Brain microvascular endothelial cell (primary cell): ENCODE measurements around the gene TIE1.

Experiments
- DNase-seq: peaks from one replicate; pipeline ENCODE4 v3.0.0-alpha.2; 2020
- H3K27ac ChIP-seq: fragments of 250-450 bp; sonication (Bioruptor Pico); 2 replicates; pipeline ENCODE4 v1.5.1; 2020; ENCODE audit warnings: mild to moderate bottlenecking, moderate library complexity
- H3K27me3 ChIP-seq: fragments of 250-450 bp; sonication (Bioruptor Pico); replicated peaks from 2 replicates; pipeline ENCODE4 v1.5.1; 2020; ENCODE audit warnings: mild to moderate bottlenecking
- H3K36me3 ChIP-seq: fragments of 250-450 bp; sonication (Bioruptor Pico); replicated peaks from 2 replicates; pipeline ENCODE4 v1.5.1; 2020; ENCODE audit warnings: mild to moderate bottlenecking
- H3K4me3 ChIP-seq: 2 replicates; pipeline ENCODE4 v1.5.1; 2011; ENCODE audit warnings: low read depth, mild to moderate bottlenecking, control low read depth, low read length, moderate library complexity
- in situ Hi-C: cut with HindIII; loops from 2 replicates; pipeline ENCODE4 v1.10.0; 2017; ENCODE audit warnings: low sequenced_read_pairs, low pct_ligation_motif_present
- TF ChIP-seq, protein P1 (sequence below): IDR thresholded peaks from 2 replicates; pipeline ENCODE4 v1.5.1; 2011; ENCODE audit warnings: low read depth, mild to moderate bottlenecking, moderate library complexity, low read length, control low read depth, inconsistent platforms; ENCODE audit errors: missing control alignments

Gene TIE1

DNA sequence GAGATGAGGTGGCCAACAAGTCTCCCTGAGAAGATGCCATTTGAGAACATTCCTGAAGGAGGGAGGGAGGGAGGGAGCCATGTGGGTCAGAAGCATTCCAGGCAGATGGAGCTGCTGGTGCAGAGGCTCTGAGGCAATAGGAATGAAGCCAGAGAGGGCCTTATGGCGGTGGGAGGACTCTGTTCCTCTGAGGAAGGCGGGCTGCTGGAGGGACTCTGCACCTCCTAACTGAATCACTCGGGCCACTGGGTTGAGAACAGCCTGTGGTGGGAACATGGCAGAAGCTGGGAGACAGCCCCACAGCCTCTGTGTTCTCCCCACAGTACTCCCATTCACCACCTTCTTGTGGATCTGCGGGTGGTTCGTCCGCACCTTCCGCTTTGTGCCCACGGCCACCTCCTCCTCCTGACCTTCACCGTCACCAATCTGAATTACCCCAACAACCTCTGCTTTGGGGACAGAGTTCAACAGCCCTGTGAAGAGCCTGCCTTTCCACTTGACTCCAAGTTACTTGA is 33.4 kb upstream of the TIE1 start:
- in situ Hi-C loops, result no loop called here
- peak; percentile 40 for DNase-seq
- no peaks in the 10 kb centered on the region for H3K27me3 ChIP-seq
- no peak overlapping the region for H3K4me3 ChIP-seq
- H3K36me3 ChIP-seq, result no peaks in the 10 kb centered on the region
- TF ChIP-seq, protein P1, sequence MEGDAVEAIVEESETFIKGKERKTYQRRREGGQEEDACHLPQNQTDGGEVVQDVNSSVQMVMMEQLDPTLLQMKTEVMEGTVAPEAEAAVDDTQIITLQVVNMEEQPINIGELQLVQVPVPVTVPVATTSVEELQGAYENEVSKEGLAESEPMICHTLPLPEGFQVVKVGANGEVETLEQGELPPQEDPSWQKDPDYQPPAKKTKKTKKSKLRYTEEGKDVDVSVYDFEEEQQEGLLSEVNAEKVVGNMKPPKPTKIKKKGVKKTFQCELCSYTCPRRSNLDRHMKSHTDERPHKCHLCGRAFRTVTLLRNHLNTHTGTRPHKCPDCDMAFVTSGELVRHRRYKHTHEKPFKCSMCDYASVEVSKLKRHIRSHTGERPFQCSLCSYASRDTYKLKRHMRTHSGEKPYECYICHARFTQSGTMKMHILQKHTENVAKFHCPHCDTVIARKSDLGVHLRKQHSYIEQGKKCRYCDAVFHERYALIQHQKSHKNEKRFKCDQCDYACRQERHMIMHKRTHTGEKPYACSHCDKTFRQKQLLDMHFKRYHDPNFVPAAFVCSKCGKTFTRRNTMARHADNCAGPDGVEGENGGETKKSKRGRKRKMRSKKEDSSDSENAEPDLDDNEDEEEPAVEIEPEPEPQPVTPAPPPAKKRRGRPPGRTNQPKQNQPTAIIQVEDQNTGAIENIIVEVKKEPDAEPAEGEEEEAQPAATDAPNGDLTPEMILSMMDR, result no peak
- no peak overlapping the region for H3K27ac ChIP-seq

DNA sequence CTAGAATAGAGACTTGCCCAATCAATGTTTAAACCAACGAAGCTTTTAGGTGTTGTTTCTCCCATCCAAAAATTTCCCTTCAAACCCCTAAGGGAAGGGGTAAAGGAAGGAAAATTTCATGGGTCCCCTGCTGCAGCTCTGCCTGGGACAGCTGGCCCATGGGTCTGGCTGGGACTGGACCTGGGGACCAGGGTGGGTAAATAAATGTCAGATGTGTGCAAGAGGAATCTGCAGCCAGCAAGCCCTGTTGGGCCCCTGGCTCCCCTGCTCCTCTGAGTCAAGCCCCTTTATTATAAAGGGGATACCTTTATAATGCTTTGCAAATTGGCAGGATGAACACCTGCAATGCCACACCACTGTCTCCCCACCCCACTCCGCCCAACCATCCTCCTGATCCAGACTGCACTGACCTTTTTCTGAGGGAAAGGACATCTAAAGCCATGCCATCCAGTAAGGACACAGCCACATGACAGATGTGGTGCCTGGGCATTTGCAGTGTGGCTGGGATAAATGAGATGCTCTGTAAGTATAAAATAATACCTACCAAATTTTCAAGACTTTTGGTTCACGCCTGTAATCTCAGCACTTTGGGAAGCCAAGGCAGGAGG is 32.9 kb upstream of the TIE1 start:
- H3K36me3 ChIP-seq, result no peaks in the 10 kb centered on the region
- no peaks in the 10 kb centered on the region for H3K27me3 ChIP-seq
- H3K4me3 ChIP-seq, result no peak overlapping the region
- no peak overlapping the region for H3K27ac ChIP-seq
- TF ChIP-seq, protein P1, result no peak
- no peak for DNase-seq
- in situ Hi-C loops, result no loop called here

DNA sequence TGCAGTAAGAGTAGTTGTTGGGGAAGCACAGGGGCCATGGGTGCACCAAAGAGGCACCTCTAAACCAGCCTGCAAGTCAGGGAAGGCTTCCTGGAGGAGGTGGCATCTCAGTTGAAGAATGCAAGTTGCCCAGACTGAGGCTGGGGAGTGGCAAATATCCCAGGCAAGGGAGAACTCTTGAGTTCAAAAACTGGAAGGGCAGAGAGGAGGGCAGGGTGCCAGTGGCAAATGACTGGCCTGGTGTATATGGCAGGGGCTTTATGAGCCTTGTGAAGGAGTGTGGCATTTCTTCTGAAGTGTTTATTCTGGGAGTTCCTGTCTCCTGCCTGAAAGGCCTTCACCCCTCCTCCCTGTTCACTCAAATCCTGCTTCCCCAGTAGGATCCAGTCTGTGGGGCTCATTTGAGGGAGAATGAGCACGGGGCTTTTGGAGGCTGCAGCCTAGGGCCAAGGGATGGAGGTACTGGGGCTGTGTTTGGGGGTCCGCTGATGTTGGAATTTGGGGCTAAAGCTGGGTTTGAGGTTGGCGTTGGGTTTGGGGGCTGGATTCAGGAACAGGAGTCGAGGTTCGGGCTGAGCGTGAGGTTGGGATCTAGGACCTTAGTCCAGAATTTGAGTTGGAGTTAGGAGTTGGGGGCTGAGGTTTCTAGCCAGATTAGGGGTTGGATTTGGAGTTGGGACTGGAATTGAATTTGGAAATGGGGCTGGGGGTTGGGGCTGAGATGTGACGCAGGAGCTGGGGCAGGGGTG is 31.0 kb upstream of the TIE1 start, which contains the start of gene TMEM125:
Gene TMEM125 (plus strand): TSS at position 357 of the 749 bp plus-strand sequence. CDS start 2,740 bp downstream, outside the sequence.
- peak within 1 kb of the TSS; percentile 9 for H3K4me3 ChIP-seq
- H3K27me3 ChIP-seq, result no peaks in the 10 kb centered on the region
- no peaks in the 10 kb centered on the region for H3K36me3 ChIP-seq
- TF ChIP-seq, protein P1, result no peak
- in situ Hi-C loops, result no loop called here
- DNase-seq, result no peak
- H3K27ac ChIP-seq, result no peak within 1 kb of the TSS

DNA sequence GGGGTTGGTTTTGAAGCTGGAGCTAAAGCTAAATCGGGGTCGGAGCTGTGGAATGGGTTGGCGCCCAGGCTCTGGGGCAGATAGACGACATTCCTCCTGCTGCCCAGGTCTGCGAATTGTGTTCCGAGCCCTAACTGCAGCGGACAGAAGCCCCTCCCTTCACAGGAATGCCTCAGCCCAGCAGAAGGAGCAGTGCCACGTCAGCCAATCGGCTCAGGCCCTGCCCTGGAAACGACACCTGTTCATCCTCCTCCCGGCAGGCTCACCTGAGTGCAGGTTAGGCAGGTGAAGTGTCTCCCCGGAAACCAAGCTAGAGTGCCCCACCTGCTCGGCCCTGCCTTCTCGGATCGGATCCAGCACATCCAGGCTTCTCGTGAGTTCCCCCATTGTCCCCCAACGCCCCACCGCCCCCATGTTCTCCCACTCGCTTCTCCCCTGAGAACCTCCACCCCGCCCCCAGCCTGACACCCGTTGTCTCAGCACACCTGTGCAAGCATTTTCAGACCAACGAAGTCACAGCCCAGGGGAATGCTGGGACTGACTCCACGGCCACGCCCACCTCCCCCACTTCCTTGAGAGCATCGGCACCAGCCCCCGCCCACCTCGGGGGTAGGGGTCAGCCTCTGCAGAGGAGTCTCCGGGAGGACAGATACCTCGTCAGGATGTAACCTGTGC is 30.2 kb upstream of the TIE1 start:
- Histone ChIP-seq H3K36me3 (no peaks in the 10 kb centered on the region), H3K27me3 (no peaks in the 10 kb centered on the region), H3K4me3 (peak overlapping the region; percentile 9), H3K27ac (no peak overlapping the region)
- no peak for DNase-seq
- TF ChIP-seq, protein P1, result no peak
- in situ Hi-C loops, result no loop called here

DNA sequence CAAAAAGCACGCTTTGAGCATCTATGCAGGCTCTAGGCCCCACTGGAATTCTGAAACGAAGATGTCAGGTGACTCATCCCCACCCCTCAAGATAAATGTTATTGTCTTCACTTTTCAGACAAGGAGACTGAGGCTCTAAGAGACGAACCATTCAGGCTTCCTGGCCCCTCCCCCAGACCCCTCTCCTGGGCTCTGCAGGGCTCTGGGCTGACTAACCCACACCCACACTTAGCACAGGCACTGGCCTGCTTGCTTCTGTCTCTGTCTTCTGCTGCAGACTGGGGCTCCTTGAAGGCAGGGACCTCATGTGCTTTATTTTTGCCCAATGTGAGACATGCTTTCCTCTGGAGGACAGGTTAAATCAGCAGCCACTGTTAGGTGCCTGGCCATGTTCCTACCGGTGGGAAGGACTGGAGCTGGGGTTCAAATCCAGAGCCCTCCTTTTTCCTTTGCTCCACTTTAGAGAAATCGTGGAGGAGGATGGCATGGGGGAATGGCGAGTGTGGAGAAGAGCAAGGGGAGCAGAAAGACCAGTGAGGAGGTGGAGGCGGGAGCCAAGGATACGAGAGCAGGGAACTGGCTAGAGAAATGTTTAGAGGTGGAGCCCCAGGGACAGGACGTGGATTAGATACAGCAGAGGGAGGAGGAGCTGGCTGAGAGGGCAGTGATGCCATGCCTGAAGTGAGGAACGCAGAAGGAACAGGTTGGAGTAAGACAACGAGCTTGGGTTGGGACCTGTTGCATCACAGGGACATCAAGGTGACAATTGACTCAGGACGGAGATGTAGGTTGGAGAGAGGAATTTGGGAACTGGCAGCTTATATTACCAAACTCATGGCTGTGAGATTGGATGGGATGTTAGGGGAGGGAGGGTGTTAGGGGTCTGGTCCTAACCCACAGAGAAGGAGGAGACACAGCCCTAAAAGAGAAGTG is 29.3 kb upstream of the TIE1 start:
- DNase-seq, result no peak
- TF ChIP-seq, protein P1, result no peak
- in situ Hi-C loops, result no loop called here
- Histone ChIP-seq H3K4me3 (no peak overlapping the region), H3K36me3 (no peaks in the 10 kb centered on the region), H3K27ac (no peak overlapping the region), H3K27me3 (no peaks in the 10 kb centered on the region)
